ENCODE data around the gene SPTLC3. TPM values are rescaled to one million over a fixed set of nuclear protein-coding genes. Genes with fewer than 3 reads are reported as not detected.

The SPTLC3 gene
- total RNA-seq, 1 donor from 2014 or later = 27.0 TPM

GRCh38 chr20:13147071-13147963, 138.5 kb downstream of the SPTLC3 start:
- DNase-seq (ENCODE audit: low spot score in 2 of 2, unreplicated experiment in 2 of 2) = no peak
- Mint-ChIP-seq H3K36me3 (peaks cover 32% of the 10 kb centered on the region), H3K27me3 (ENCODE audit: low read depth) (no peaks in the 10 kb centered on the region), H3K27ac (peak overlapping the region; percentile 59), H3K9me3 (peaks cover 12% of the 10 kb centered on the region), H3K4me3 (no peak overlapping the region), H3K4me1 (peaks cover 26% of the 10 kb centered on the region)
- no peak for TF ChIP-seq CTCF (IDR thresholded peaks at IDR 0.05; ENCODE audit: unreplicated experiment)

- Mint-ChIP-seq H3K36me3 (peaks cover 32% of the 10 kb centered on the region), H3K4me3 (no peak overlapping the region), H3K27me3 (ENCODE audit: low read depth) (no peaks in the 10 kb centered on the region), H3K27ac (peak overlapping the region; percentile 72), H3K9me3 (peaks cover 12% of the 10 kb centered on the region), H3K4me1 (peaks cover 23% of the 10 kb centered on the region)
- no peak for TF ChIP-seq CTCF (IDR thresholded peaks at IDR 0.05; ENCODE audit: unreplicated experiment)
- no peak for DNase-seq (ENCODE audit: low spot score in 2 of 2, unreplicated experiment in 2 of 2)
Observed at GRCh38 chr20:13147971-13148370, 139.2 kb downstream of the SPTLC3 start.

- Mint-ChIP-seq H3K4me1 (peaks cover 23% of the 10 kb centered on the region), H3K9me3 (peaks cover 12% of the 10 kb centered on the region), H3K4me3 (no peak overlapping the region), H3K27me3 (ENCODE audit: low read depth) (no peaks in the 10 kb centered on the region), H3K27ac (peak overlapping the region; percentile 72), H3K36me3 (peaks cover 32% of the 10 kb centered on the region)
- TF ChIP-seq CTCF (IDR thresholded peaks at IDR 0.05; ENCODE audit: unreplicated experiment) = no peak
- DNase-seq (ENCODE audit: low spot score in 2 of 2, unreplicated experiment in 2 of 2) = no peak
Observed at GRCh38 chr20:13148402-13148801, 139.6 kb downstream of the SPTLC3 start.

- Mint-ChIP-seq H3K4me3 (no peak overlapping the region), H3K36me3 (peaks cover 28% of the 10 kb centered on the region), H3K4me1 (peaks cover 23% of the 10 kb centered on the region), H3K27ac (no peak overlapping the region), H3K9me3 (peaks cover 9% of the 10 kb centered on the region), H3K27me3 (ENCODE audit: low read depth) (no peaks in the 10 kb centered on the region)
- no peak for DNase-seq (ENCODE audit: low spot score in 2 of 2, unreplicated experiment in 2 of 2)
- no peak for TF ChIP-seq CTCF (IDR thresholded peaks at IDR 0.05; ENCODE audit: unreplicated experiment)
Observed at GRCh38 chr20:13148961-13149360, 140.2 kb downstream of the SPTLC3 start.

GRCh38 chr20:13149371-13150105, 140.8 kb downstream of the SPTLC3 start:
- TF ChIP-seq CTCF (IDR thresholded peaks at IDR 0.05; ENCODE audit: unreplicated experiment) = no peak
- H3K27ac Mint-ChIP-seq = no peak overlapping the region

More at GRCh38 chr20:13149371-13150105, 140.8 kb downstream of the SPTLC3 start:
- DNase-seq (ENCODE audit: low spot score in 2 of 2, unreplicated experiment in 2 of 2) = no peak
- Mint-ChIP-seq H3K27me3 (ENCODE audit: low read depth) (no peaks in the 10 kb centered on the region), H3K36me3 (peaks cover 30% of the 10 kb centered on the region), H3K4me1 (peaks cover 23% of the 10 kb centered on the region), H3K4me3 (no peak overlapping the region), H3K9me3 (peaks cover 4% of the 10 kb centered on the region)
